SK-N-SH treated with all-trans-retinoic acid at 6 μM for 48 hours (cell line): ENCODE results near the gene PRKG1.

Experiments used
- ARNTL ChIP-seq: fragments of 450-650 bp; formaldehyde crosslinking; IDR thresholded peaks from 2 replicates; pipeline ENCODE4 v1.5.0; 2020; ENCODE audit warnings: low read depth, mild to moderate bottlenecking, moderate library complexity, borderline replicate concordance
- CSDC2 ChIP-seq: fragments of 250-450 bp; sonication (Bioruptor Pico); IDR thresholded peaks from 2 replicates; pipeline ENCODE4 v1.5.0; 2020; ENCODE audit warnings: mild to moderate bottlenecking, moderate library complexity
- ISL1 ChIP-seq: fragments of 250-450 bp; sonication (Bioruptor Pico); IDR thresholded peaks from 2 replicates; pipeline ENCODE4 v2.1.2; 2022; ENCODE audit warnings: mild to moderate bottlenecking, moderate library complexity
- PPARA ChIP-seq: fragments of 250-450 bp; sonication (Bioruptor Pico); IDR thresholded peaks from 2 replicates; pipeline ENCODE4 v1.5.0; 2020; ENCODE audit warnings: mild to moderate bottlenecking, borderline replicate concordance
- TCF4 ChIP-seq: fragments of 250-450 bp; sonication (Bioruptor Pico); IDR thresholded peaks from 2 replicates; pipeline ENCODE4 v1.8.0; 2021; ENCODE audit warnings: mild to moderate bottlenecking, moderate library complexity, borderline replicate concordance
- ZNF565 ChIP-seq: fragments of 450-650 bp; formaldehyde crosslinking; conservative IDR thresholded peaks from 2 replicates; pipeline ENCODE4 v1.5.0; 2020; ENCODE audit warnings: low read depth, mild to moderate bottlenecking, moderate library complexity
- TF ChIP-seq, protein P1 (sequence below): fragments of 250-450 bp; sonication (Bioruptor Pico); IDR thresholded peaks from 2 replicates; pipeline ENCODE4 v1.8.0; 2020; ENCODE audit warnings: mild to moderate bottlenecking, moderate library complexity, borderline replicate concordance
- TF ChIP-seq, protein P2 (sequence below): fragments of 250-450 bp; sonication (Bioruptor Pico); IDR thresholded peaks from 2 replicates; pipeline ENCODE4 v1.5.1; 2020; ENCODE audit warnings: low read depth, mild to moderate bottlenecking, moderate library complexity

DNA sequence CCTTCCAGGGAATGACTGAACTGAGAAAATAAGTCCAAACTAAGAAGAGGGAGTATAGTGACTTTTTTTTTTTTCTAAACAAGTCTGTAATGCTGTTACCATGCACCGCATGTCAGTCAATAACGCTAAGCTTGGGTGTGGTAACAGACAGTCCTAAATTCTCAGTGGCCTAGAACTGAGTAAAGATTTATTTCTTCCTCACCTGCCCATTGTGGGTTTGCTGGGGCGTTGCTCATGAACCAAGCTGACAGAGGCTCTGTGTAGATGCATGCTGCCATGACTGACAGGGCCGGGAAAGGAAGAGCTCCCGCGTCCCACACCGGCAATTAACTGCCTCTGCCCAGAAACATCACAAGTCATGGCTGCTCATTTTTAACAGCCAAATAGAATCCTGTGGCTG is 25.5 kb upstream of the PRKG1 start:
- TF ChIP-seq, protein P1, sequence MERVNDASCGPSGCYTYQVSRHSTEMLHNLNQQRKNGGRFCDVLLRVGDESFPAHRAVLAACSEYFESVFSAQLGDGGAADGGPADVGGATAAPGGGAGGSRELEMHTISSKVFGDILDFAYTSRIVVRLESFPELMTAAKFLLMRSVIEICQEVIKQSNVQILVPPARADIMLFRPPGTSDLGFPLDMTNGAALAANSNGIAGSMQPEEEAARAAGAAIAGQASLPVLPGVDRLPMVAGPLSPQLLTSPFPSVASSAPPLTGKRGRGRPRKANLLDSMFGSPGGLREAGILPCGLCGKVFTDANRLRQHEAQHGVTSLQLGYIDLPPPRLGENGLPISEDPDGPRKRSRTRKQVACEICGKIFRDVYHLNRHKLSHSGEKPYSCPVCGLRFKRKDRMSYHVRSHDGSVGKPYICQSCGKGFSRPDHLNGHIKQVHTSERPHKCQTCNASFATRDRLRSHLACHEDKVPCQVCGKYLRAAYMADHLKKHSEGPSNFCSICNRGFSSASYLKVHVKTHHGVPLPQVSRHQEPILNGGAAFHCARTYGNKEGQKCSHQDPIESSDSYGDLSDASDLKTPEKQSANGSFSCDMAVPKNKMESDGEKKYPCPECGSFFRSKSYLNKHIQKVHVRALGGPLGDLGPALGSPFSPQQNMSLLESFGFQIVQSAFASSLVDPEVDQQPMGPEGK, result no peak
- TF ChIP-seq TCF4 (no peak), ISL1 (no peak), ARNTL (CRISPR knock-in tag) (no peak), PPARA (CRISPR knock-in tag) (no peak), ZNF565 (CRISPR knock-in tag) (no peak), CSDC2 (CRISPR knock-in tag) (no peak)
- TF ChIP-seq, protein P2, sequence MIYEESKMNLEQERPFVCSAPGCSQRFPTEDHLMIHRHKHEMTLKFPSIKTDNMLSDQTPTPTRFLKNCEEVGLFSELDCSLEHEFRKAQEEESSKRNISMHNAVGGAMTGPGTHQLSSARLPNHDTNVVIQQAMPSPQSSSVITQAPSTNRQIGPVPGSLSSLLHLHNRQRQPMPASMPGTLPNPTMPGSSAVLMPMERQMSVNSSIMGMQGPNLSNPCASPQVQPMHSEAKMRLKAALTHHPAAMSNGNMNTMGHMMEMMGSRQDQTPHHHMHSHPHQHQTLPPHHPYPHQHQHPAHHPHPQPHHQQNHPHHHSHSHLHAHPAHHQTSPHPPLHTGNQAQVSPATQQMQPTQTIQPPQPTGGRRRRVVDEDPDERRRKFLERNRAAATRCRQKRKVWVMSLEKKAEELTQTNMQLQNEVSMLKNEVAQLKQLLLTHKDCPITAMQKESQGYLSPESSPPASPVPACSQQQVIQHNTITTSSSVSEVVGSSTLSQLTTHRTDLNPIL (CRISPR knock-in tag), result no peak
